Nephron (organoid): ENCODE data around the gene KRT33B.

ENCODE experiments used
- H3K27ac Mint-ChIP-seq, 3 experiments: 2 replicates each; pipeline ENCODE4 v1.8.0; 2020; ENCODE audit warnings: mixed read lengths in 3 of 3, mild to moderate bottlenecking in 2 of 3, moderate library complexity in 1 of 3
- H3K27me3 Mint-ChIP-seq: 2 replicates; pipeline ENCODE4 v1.8.0; 2021; ENCODE audit warnings: low read depth, mild to moderate bottlenecking, moderate library complexity, mixed read lengths
- H3K36me3 Mint-ChIP-seq: 2 replicates; pipeline ENCODE4 v1.8.0; 2020; ENCODE audit warnings: low read depth, mixed read lengths
- H3K4me1 Mint-ChIP-seq: 2 replicates; pipeline ENCODE4 v1.8.0; 2020; ENCODE audit warnings: mixed read lengths
- H3K4me3 Mint-ChIP-seq, 3 experiments: 2 replicates each; pipeline ENCODE4 v1.8.0; 2020; ENCODE audit warnings: mild to moderate bottlenecking in 3 of 3, mixed read lengths in 3 of 3, moderate library complexity in 2 of 3
- H3K9me3 Mint-ChIP-seq: 2 replicates; pipeline ENCODE4 v1.8.0; 2020; ENCODE audit warnings: mixed read lengths
- CTCF ChIP-seq, 3 experiments: fragments of 200-600 bp; sonication (generic); IDR thresholded peaks; one replicate each; pipeline ENCODE4 v1.5.0; 2021; ENCODE audit warnings: antibody characterized with exemption in 3 of 3; ENCODE audit not compliant: unreplicated experiment in 3 of 3

Gene KRT33B

GRCh38 chr17:41334385-41335305 is 35.0 kb downstream of the KRT33B start:
- no peak overlapping the region for H3K4me3 Mint-ChIP-seq
- TF ChIP-seq CTCF (IDR thresholded peaks at IDR 0.05; ENCODE audit: unreplicated experiment in 3 of 3) = no peak
- no peaks in the 10 kb centered on the region for H3K9me3 Mint-ChIP-seq
- H3K36me3 Mint-ChIP-seq = no peaks in the 10 kb centered on the region
- peaks cover 2% of the 10 kb centered on the region for H3K4me1 Mint-ChIP-seq
- peaks cover 3% of the 10 kb centered on the region for H3K27me3 Mint-ChIP-seq
- no peak overlapping the region for H3K27ac Mint-ChIP-seq

- Mint-ChIP-seq H3K9me3 (no peaks in the 10 kb centered on the region), H3K4me3 (no peak overlapping the region), H3K27me3 (peaks cover 3% of the 10 kb centered on the region), H3K27ac (no peak overlapping the region), H3K4me1 (peaks cover 5% of the 10 kb centered on the region), H3K36me3 (no peaks in the 10 kb centered on the region)
- TF ChIP-seq CTCF (IDR thresholded peaks at IDR 0.05; ENCODE audit: unreplicated experiment in 3 of 3) = no peak
Observed at GRCh38 chr17:41333836-41334235, 35.8 kb downstream of the KRT33B start.

GRCh38 chr17:41333098-41333497 is 36.5 kb downstream of the KRT33B start:
- Mint-ChIP-seq H3K36me3 (no peaks in the 10 kb centered on the region), H3K27ac (no peak overlapping the region), H3K9me3 (no peaks in the 10 kb centered on the region), H3K4me3 (no peak overlapping the region), H3K27me3 (peaks cover 3% of the 10 kb centered on the region), H3K4me1 (peaks cover 5% of the 10 kb centered on the region)
- TF ChIP-seq CTCF (IDR thresholded peaks at IDR 0.05; ENCODE audit: unreplicated experiment in 3 of 3) = no peak

- peaks cover 5% of the 10 kb centered on the region for H3K4me1 Mint-ChIP-seq
- no peak overlapping the region for H3K27ac Mint-ChIP-seq
- H3K36me3 Mint-ChIP-seq = no peaks in the 10 kb centered on the region
- no peak overlapping the region for H3K4me3 Mint-ChIP-seq
- no peaks in the 10 kb centered on the region for H3K9me3 Mint-ChIP-seq
- peaks cover 3% of the 10 kb centered on the region for H3K27me3 Mint-ChIP-seq
- TF ChIP-seq CTCF (IDR thresholded peaks at IDR 0.05; ENCODE audit: unreplicated experiment in 3 of 3) = no peak
Observed at GRCh38 chr17:41332239-41332638, 37.4 kb downstream of the KRT33B start.

GRCh38 chr17:41331606-41332005 is 38.0 kb downstream of the KRT33B start:
- Mint-ChIP-seq H3K9me3 (no peaks in the 10 kb centered on the region), H3K4me1 (peaks cover 5% of the 10 kb centered on the region), H3K4me3 (no peak overlapping the region), H3K27me3 (peaks cover 3% of the 10 kb centered on the region), H3K27ac (no peak overlapping the region), H3K36me3 (no peaks in the 10 kb centered on the region)
- no peak for TF ChIP-seq CTCF (IDR thresholded peaks at IDR 0.05; ENCODE audit: unreplicated experiment in 3 of 3)
